Measurements from ENCODE around the gene PLEKHJ1. TPM values are rescaled to one million over a fixed set of nuclear protein-coding genes. Genes with fewer than 3 reads are reported as not detected.
A peak's percentile ranks its signal among the peaks of the same experiment; 100 is the strongest.

PLEKHJ1 gene
- total RNA-seq, 1 experiment from 2014 or later: 189 TPM

GRCh38 chr19:2198317-2198716, 37.8 kb downstream of the PLEKHJ1 start (continued):
- no peak for TF ChIP-seq ZNF532 (CRISPR knock-in tag; IDR thresholded peaks at IDR 0.05; ENCODE audit: borderline replicate concordance)

GRCh38 chr19:2197270-2197669, 38.9 kb downstream of the PLEKHJ1 start:
- Mint-ChIP-seq H3K36me3 (peaks cover 22% of the 10 kb centered on the region), H3K4me3 (no peak overlapping the region), H3K4me1 (no peaks in the 10 kb centered on the region), H3K27ac (peak overlapping the region; percentile 91), H3K27me3 (ENCODE audit: low read depth) (no peaks in the 10 kb centered on the region), H3K9me3 (no peaks in the 10 kb centered on the region)
- POLR2A ChIA-PET: interaction anchor here (0.6 kb wide), 1 partner anchor 19 kb away, joined by 3 read pairs; no protein-coding TSS in a partner anchor
- TF ChIP-seq IRF1 (CRISPR knock-in tag; IDR thresholded peaks at IDR 0.05): no peak
- ATAC-seq: no peak
- DNase-seq (ENCODE audit: low spot score): no peak
- CTCF ChIA-PET: interaction anchor here (1.0 to 1.4 kb wide), 2 partner anchors 41 kb away, joined by 4 read pairs; no protein-coding TSS in a partner anchor

DNA sequence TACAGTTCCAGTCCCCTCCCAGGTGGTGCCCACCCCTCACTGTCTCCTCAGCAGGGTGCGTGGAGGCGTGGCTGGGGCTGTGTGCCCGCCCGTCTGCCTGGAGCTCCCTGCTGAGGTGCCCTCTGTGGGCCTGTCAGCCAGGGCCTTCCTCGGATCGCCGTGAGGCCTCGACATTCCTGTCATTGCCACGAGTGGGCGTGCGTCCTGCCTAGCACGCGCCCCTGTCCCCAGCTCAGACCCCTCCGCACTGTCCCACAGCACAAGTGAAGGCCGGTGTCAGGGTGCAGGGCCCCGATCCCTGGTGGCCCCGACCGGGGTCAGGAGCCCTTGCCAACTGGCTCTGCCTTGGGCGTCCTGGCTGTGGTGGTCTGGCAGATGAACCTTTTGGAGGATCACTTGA, 40.2 kb downstream of the PLEKHJ1 start:
- Mint-ChIP-seq H3K4me3 (no peak overlapping the region), H3K4me1 (no peaks in the 10 kb centered on the region)
- CTCF ChIA-PET: interaction anchor here (0.6 to 1.4 kb wide), 2 partner anchors 24 to 40 kb away, joined by 3 to 4 read pairs; no protein-coding TSS in a partner anchor

GRCh38 chr19:2195361-2195760, 40.8 kb downstream of the PLEKHJ1 start:
- no peak for DNase-seq (ENCODE audit: low spot score)
- no peaks in the 10 kb centered on the region for H3K4me1 Mint-ChIP-seq
- no peaks in the 10 kb centered on the region for H3K27me3 Mint-ChIP-seq (ENCODE audit: low read depth)
- ATAC-seq: no peak
- H3K27ac Mint-ChIP-seq: no peak overlapping the region
- no peak overlapping the region for H3K4me3 Mint-ChIP-seq
- CTCF ChIA-PET: interaction anchor here (0.6 kb wide), 1 partner anchor 24 kb away, joined by 3 read pairs; no protein-coding TSS in a partner anchor
- H3K9me3 Mint-ChIP-seq: no peaks in the 10 kb centered on the region
- peaks cover 29% of the 10 kb centered on the region for H3K36me3 Mint-ChIP-seq
- POLR2A ChIA-PET: no interaction called here
- TF ChIP-seq USF1 (CRISPR knock-in tag; IDR thresholded peaks at IDR 0.05) (no peak), ZSCAN18 (CRISPR knock-in tag; IDR thresholded peaks at IDR 0.05) (no peak), SMAD4 (CRISPR knock-in tag; IDR thresholded peaks at IDR 0.05) (no peak), NR1H2 (CRISPR knock-in tag; IDR thresholded peaks at IDR 0.05) (no peak), ZNF317 (CRISPR knock-in tag; IDR thresholded peaks at IDR 0.05; ENCODE audit: borderline replicate concordance, low read depth) (no peak)
- TF ChIP-seq, protein P1, sequence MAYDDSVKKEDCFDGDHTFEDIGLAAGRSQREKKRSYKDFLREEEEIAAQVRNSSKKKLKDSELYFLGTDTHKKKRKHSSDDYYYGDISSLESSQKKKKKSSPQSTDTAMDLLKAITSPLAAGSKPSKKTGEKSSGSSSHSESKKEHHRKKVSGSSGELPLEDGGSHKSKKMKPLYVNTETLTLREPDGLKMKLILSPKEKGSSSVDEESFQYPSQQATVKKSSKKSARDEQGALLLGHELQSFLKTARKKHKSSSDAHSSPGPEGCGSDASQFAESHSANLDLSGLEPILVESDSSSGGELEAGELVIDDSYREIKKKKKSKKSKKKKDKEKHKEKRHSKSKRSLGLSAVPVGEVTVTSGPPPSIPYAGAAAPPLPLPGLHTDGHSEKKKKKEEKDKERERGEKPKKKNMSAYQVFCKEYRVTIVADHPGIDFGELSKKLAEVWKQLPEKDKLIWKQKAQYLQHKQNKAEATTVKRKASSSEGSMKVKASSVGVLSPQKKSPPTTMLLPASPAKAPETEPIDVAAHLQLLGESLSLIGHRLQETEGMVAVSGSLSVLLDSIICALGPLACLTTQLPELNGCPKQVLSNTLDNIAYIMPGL (CRISPR knock-in tag; IDR thresholded peaks at IDR 0.05): no peak

More for the DNA sequence above, 40.2 kb downstream of the PLEKHJ1 start:
- POLR2A ChIA-PET: no interaction called here
- DNase-seq (ENCODE audit: low spot score) (no peak), ATAC-seq (no peak)
- Mint-ChIP-seq H3K27me3 (ENCODE audit: low read depth) (no peaks in the 10 kb centered on the region), H3K27ac (no peak overlapping the region), H3K36me3 (peaks cover 25% of the 10 kb centered on the region), H3K9me3 (no peaks in the 10 kb centered on the region)
- no peak for TF ChIP-seq ZNF317 (CRISPR knock-in tag; IDR thresholded peaks at IDR 0.05; ENCODE audit: borderline replicate concordance, low read depth)
- no peak for TF ChIP-seq STAT6 (CRISPR knock-in tag; conservative IDR thresholded peaks at IDR 0.05; ENCODE audit: low read depth)

Data from WTC11 (cell line).